IPS-18a (cell line): ENCODE data around the gene TRNP1.
A peak's percentile ranks its signal among the peaks of the same experiment; 100 is the strongest.

ENCODE experiments used
- H3K27ac ChIP-seq: one replicate; pipeline ENCODE4 v1.5.1; 2013; ENCODE audit warnings: low read length
- H3K27me3 ChIP-seq: one replicate; pipeline ENCODE4 v1.6.1; 2013; ENCODE audit warnings: mild to moderate bottlenecking, low read length; ENCODE audit not compliant: control insufficient read depth, insufficient read depth
- H3K36me3 ChIP-seq: one replicate; pipeline ENCODE4 v1.6.1; 2013; ENCODE audit warnings: low read depth, low read length; ENCODE audit not compliant: control insufficient read depth
- H3K4me1 ChIP-seq: one replicate; pipeline ENCODE4 v1.6.1; 2013; ENCODE audit warnings: low read depth, low read length; ENCODE audit not compliant: control insufficient read depth
- H3K4me3 ChIP-seq: one replicate; pipeline ENCODE4 v1.5.1; 2013; ENCODE audit warnings: low read length
- H3K9ac ChIP-seq: one replicate; pipeline ENCODE4 v1.6.1; 2013; ENCODE audit warnings: mild to moderate bottlenecking, low read length, moderate library complexity
- H3K9me3 ChIP-seq: one replicate; pipeline ENCODE4 v1.6.1; 2013; ENCODE audit warnings: low read depth, low read length; ENCODE audit not compliant: control insufficient read depth

Gene TRNP1

DNA sequence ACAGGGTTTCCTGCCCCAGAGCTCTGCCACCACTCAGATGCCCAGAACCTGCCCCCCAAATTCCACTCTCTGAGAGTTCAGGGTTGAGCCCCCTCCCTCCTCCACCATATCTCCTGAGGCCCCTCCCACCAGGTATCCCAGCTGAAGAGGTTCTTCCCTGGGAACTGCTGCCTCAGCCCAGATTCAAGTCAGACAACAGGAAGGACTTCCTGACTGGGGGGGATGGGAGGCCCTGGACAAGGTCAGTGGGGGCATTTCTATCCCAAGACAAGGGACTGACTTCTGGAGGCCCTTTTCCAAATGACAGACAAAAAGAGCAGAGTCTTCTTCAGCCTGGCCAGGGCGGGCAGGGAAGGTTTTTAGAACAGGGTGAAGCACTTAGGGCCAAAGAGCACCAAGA, 43.2 kb downstream of the TRNP1 start:
- Histone ChIP-seq H3K27ac (no peak overlapping the region), H3K36me3 (no peaks in the 10 kb centered on the region), H3K9me3 (no peaks in the 10 kb centered on the region), H3K9ac (no peak overlapping the region), H3K4me1 (peaks cover 11% of the 10 kb centered on the region), H3K27me3 (no peaks in the 10 kb centered on the region), H3K4me3 (no peak overlapping the region)

DNA sequence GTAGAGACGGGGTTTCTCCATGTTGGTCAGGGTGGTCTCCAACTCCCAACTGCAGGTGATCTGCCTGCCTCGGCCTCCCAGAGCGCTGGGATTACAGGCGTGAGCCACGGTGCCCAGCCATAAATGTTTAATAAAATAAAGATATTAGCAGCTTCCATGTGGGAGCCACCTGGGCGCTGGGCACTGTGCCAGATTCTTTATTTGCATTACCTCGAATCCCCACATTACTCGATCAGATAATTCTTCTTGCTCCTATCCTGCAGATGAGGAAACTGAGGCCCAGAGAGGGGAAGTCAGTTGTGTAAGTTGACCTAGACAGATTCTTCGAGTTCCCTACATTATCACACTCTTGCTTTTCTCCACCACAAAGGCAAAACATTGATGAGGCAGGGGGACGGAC, 44.0 kb downstream of the TRNP1 start:
- Histone ChIP-seq H3K27ac (no peak overlapping the region), H3K9ac (no peak overlapping the region), H3K9me3 (no peaks in the 10 kb centered on the region), H3K4me3 (no peak overlapping the region), H3K4me1 (peaks cover 7% of the 10 kb centered on the region), H3K27me3 (no peaks in the 10 kb centered on the region), H3K36me3 (no peaks in the 10 kb centered on the region)

DNA sequence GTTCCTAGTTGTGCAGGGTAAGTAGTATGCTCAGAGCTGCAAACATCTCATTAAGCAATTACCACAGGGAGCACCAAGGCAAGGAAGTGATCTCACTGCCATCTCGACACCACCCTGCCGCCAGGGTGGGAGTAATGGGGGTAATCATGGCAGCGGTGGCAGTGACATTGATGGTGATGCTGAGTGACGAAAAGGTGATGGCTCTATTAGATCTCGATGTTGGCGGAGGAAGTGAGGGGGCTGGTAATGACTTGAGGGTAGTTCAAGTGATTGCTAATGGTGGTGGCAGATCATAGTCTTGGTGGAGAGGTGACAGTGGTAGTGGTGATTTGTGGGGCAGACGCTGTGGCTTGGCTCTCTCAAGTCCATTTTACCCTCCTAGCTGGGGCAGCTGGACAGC, 44.5 kb downstream of the TRNP1 start:
- Histone ChIP-seq H3K27me3 (no peaks in the 10 kb centered on the region), H3K4me1 (peaks cover 12% of the 10 kb centered on the region), H3K9me3 (no peaks in the 10 kb centered on the region), H3K27ac (no peak overlapping the region), H3K36me3 (no peaks in the 10 kb centered on the region), H3K9ac (no peak overlapping the region), H3K4me3 (no peak overlapping the region)

DNA sequence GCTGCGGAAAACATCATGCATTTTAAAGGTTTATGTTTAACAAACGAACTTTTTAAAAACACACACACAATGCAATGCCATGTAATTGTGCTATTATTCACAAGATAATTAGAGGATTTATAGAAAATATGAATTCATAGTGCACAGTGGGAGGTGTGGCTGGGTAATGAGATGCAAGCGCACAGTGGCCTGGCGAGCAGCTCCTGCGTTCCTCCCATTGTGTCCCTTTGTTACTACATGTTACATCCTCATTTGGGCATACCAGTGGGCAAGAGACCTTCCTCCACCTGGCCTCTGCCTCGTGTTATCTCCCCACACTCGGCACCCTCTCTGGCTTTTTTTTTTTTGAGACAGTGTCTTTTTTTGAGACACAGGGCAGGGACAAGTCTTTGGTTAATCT, 49.2 kb downstream of the TRNP1 start:
- Histone ChIP-seq H3K4me3 (no peak overlapping the region), H3K9me3 (no peaks in the 10 kb centered on the region), H3K27me3 (no peaks in the 10 kb centered on the region), H3K36me3 (no peaks in the 10 kb centered on the region), H3K4me1 (peaks cover 22% of the 10 kb centered on the region), H3K27ac (no peak overlapping the region), H3K9ac (no peak overlapping the region)

DNA sequence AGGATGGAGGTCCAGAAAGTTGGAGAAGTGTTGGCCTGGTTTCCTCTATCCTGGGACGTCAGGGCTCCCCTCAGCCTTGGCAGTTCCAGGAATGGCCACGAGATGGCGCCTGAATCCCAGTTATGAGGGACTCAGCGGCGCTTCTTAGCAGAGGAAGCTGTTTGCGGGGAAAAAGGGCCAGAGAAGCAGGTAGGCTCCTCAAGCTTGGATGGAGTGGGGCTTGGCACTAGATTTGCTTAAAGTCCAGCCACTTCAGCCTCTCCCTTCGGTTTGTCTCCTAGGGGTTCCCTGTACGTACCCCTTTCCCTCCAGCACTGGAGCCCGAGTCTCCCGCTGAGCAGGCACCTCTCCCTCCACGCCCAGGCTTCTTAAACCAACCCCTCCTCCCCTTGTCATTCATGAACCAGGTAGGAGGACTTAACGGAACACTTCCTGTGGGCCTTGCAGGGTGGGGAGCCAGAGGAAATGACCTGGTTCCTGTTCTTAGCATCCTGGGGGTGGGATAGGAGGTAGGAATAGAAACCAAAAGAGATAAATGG, 51.2 kb downstream of the TRNP1 start:
- H3K27ac ChIP-seq, result no peak overlapping the region
- no peak overlapping the region for H3K9ac ChIP-seq

DNA sequence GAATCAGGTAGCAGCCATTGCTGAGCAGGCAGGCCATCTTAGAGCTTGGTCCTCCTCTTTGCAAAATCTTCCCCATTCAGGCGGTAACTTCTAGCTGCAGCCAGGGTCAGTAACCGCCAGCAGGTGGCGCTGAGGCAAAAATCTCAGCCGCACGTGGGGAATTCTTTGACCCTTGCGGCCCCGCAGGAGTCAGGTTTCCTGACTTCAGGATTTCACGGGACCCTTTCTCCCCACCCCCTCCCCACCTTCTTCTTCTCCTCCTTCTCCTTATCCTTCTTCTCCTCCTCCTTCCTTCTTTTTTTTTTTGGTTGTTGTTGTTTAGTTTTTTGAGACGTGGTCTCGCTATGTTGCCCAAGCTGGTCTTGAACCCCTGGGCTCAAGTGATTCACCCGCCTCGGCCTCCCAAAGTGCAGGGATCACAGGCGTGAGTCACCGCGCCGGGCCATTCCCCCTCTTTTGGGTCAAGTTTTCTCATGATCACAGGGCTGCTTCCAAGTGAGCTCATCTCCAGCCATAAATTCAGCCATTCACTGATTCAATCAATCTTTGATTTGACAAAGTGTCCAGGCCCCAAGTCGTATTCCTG, 52.6 kb downstream of the TRNP1 start:
- Histone ChIP-seq H3K4me1 (peaks cover 32% of the 10 kb centered on the region), H3K9me3 (no peaks in the 10 kb centered on the region), H3K27me3 (no peaks in the 10 kb centered on the region), H3K27ac (peak overlapping the region; percentile 22), H3K9ac (no peak overlapping the region), H3K36me3 (no peaks in the 10 kb centered on the region), H3K4me3 (no peak overlapping the region)

More for the DNA sequence above, 51.2 kb downstream of the TRNP1 start:
- Histone ChIP-seq H3K9me3 (no peaks in the 10 kb centered on the region), H3K36me3 (no peaks in the 10 kb centered on the region), H3K27me3 (no peaks in the 10 kb centered on the region), H3K4me3 (peak overlapping the region; percentile 37), H3K4me1 (peaks cover 29% of the 10 kb centered on the region)

DNA sequence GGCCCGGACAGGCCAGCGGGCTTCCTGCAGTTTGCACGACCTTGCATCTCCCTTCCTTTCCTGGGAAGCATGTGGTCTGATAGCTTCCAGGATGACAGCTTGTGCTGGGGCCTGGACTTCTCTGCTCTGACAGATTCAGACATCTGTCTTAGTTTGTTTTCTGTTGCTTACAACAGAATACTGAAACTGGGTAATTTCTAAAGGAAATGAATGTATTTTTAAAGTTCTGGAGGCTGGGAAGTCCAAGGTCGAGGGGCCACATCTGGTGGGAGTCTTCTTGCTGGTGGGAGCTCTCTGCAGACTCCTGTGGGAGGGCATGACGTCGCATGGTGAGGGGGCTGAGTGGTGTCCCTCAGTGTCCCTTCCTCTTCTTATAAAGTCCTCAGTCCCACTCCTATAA, 54.4 kb downstream of the TRNP1 start:
- Histone ChIP-seq H3K9ac (no peak overlapping the region), H3K4me1 (peaks cover 26% of the 10 kb centered on the region), H3K36me3 (no peaks in the 10 kb centered on the region), H3K27me3 (no peaks in the 10 kb centered on the region), H3K9me3 (no peaks in the 10 kb centered on the region), H3K27ac (no peak overlapping the region), H3K4me3 (no peak overlapping the region)

DNA sequence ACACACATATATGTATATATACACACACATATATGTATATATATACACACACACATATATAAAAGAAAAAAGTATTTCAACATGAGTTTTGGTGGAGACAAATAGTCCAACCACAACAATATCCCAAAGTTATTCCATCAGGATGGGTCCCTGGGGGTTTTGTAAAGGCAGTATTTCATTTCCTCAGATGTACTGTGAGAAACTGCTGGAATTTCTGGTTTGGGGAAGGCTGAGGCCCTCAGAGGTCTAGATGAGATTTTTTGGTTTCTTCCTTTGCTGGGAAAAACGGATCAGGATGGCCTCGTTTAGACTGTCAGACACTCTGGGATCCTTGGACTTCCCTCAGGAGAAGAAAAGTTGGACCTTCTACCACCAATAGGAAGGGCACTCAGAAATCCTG, 55.6 kb downstream of the TRNP1 start:
- Histone ChIP-seq H3K27ac (peak overlapping the region; percentile 30), H3K4me1 (peaks cover 24% of the 10 kb centered on the region), H3K9me3 (no peaks in the 10 kb centered on the region), H3K27me3 (no peaks in the 10 kb centered on the region), H3K9ac (no peak overlapping the region), H3K36me3 (no peaks in the 10 kb centered on the region), H3K4me3 (no peak overlapping the region)

DNA sequence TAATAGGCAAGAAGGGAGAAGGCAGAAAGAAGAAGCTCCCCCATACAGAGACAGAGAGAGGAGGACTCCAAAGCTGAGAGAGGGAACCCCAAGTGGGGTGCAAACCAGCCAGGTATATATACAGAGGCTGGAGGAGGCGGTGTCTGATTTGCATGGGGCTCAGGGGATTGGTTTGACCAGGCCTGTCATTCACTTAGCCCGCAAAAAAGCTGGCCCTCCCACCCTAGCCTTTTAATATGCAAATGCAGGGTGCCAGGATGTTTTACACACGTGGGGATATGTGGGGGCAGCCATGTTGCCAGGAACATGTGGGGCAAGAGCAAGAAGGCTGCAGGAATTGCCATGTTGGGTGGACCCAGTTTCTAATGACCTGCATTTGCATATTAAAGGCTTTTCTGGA, 56.1 kb downstream of the TRNP1 start:
- Histone ChIP-seq H3K4me3 (no peak overlapping the region), H3K9ac (peak overlapping the region; percentile 11), H3K9me3 (no peaks in the 10 kb centered on the region), H3K4me1 (peaks cover 24% of the 10 kb centered on the region), H3K27me3 (no peaks in the 10 kb centered on the region), H3K27ac (peak overlapping the region; percentile 46), H3K36me3 (no peaks in the 10 kb centered on the region)
